GM18519 (cell line): ENCODE results near the gene CD52.

Experiments
- ATAC-seq: cut with Tn5 transposase; IDR thresholded peaks from one replicate; pipeline ENCODE4 v1.9.1; 2021; ENCODE audit warnings: mild to moderate bottlenecking, moderate library complexity; ENCODE audit not compliant: unreplicated experiment, low FRiP score

Gene CD52

GRCh38 chr1:26317612-26318337, at the start of gene CD52:
TSS of gene CD52 (plus strand) at chr1:26317958. CDS start at chr1:26318018, 60 bp downstream.
- ATAC-seq, result no peak

GRCh38 chr1:26268290-26269197, 49.2 kb upstream of the CD52 start:
- ATAC-seq, result no peak

GRCh38 chr1:26269198-26269550, 48.6 kb upstream of the CD52 start:
- no peak for ATAC-seq

- ATAC-seq, result no peak
Measured at GRCh38 chr1:26274801-26275425, 42.8 kb upstream of the CD52 start.

GRCh38 chr1:26275580-26276431, 42.0 kb upstream of the CD52 start:
- no peak for ATAC-seq

- ATAC-seq, result no peak
Measured at GRCh38 chr1:26276432-26276838, 41.3 kb upstream of the CD52 start.

- no peak for ATAC-seq
Measured at GRCh38 chr1:26277261-26277661, 40.5 kb upstream of the CD52 start.

GRCh38 chr1:26277719-26278118, 40.0 kb upstream of the CD52 start:
- ATAC-seq, result no peak

- ATAC-seq, result no peak
Measured at GRCh38 chr1:26278303-26278702, 39.5 kb upstream of the CD52 start.

- ATAC-seq, result no peak
Measured at GRCh38 chr1:26278724-26279455, 38.9 kb upstream of the CD52 start.

- no peak for ATAC-seq
Measured at GRCh38 chr1:26279456-26280332, 38.1 kb upstream of the CD52 start, which contains the start of gene SH3BGRL3. TSS of gene SH3BGRL3 (plus strand) at chr1:26280086. CDS start at chr1:26280156, 70 bp downstream.

GRCh38 chr1:26280333-26281042, 37.3 kb upstream of the CD52 start:
- ATAC-seq, result no peak

- no peak for ATAC-seq
Measured at GRCh38 chr1:26281091-26281958, 36.4 kb upstream of the CD52 start.

- no peak for ATAC-seq
Measured at GRCh38 chr1:26281971-26282370, 35.8 kb upstream of the CD52 start.

GRCh38 chr1:26282401-26282918, 35.3 kb upstream of the CD52 start:
- ATAC-seq, result no peak

- ATAC-seq, result no peak
Measured at GRCh38 chr1:26283279-26283853, 34.4 kb upstream of the CD52 start.
